Measurements from ENCODE around the gene PPP2R5D.

- no peak for TF ChIP-seq REST (IDR thresholded peaks at IDR 0.05; ENCODE audit: insufficient read depth in 1 of 2, low read depth in 2 of 2, low read length in 2 of 2)
- TF ChIP-seq POLR2AphosphoS5 (IDR thresholded peaks at IDR 0.05; ENCODE audit: low read depth, low read length): no peak
- no peak for TF ChIP-seq TAF1 (IDR thresholded peaks at IDR 0.05; ENCODE audit: borderline replicate concordance, insufficient read depth, low read length)
- TF ChIP-seq SIN3A (IDR thresholded peaks at IDR 0.05; ENCODE audit: borderline replicate concordance, insufficient read depth, low read length): no peak
- no peak for TF ChIP-seq FOXP2 (optimal IDR thresholded peaks at IDR 0.05; ENCODE audit: borderline replicate concordance, extremely low read depth, extremely low read length, insufficient read depth)
Observed at GRCh38 chr6:42963855-42964605, 20.3 kb upstream of the PPP2R5D start.

All from PFSK-1 (cell line).